H1 (cell line): ENCODE results near the gene TRPM1.

Experiments used
- CBX5 ChIP-seq: fragments of 300-800, 300-1000 bp; sonication (generic); IDR thresholded peaks from 2 replicates; pipeline ENCODE4 v1.7.1; 2016; ENCODE audit warnings: antibody characterized with exemption, low read length, low read depth
- CHD1 ChIP-seq: IDR thresholded peaks from 2 replicates; pipeline ENCODE4 v1.6.1; 2012; ENCODE audit warnings: low read depth, low read length, improper control_type of control experiment
- EZH2 ChIP-seq: fragments of 200-600 bp; sonication (generic); IDR thresholded peaks from 2 replicates; pipeline ENCODE4 v1.7.1; 2012; ENCODE audit warnings: low read depth, mild to moderate bottlenecking, moderate library complexity, low read length, inconsistent platforms; ENCODE audit not compliant: severe bottlenecking
- GABPA ChIP-seq: IDR thresholded peaks from 2 replicates; pipeline ENCODE4 v1.6.1; 2011; ENCODE audit warnings: mild to moderate bottlenecking, low read length, moderate library complexity, borderline replicate concordance; ENCODE audit not compliant: insufficient read depth
- HDAC2 ChIP-seq, 2 experiments: fragments of 300-600 bp in 1 of 2; sonication (generic) in 1 of 2; IDR thresholded peaks; 2 replicates each; pipeline ENCODE4 v1.6.1; 2011 to 2012; ENCODE audit warnings: low read depth in 2 of 2, low read length in 2 of 2, mild to moderate bottlenecking in 2 of 2, moderate library complexity in 2 of 2, borderline replicate concordance in 1 of 2, inconsistent platforms in 1 of 2
- HDAC6 ChIP-seq: IDR thresholded peaks from one replicate; pipeline ENCODE4 v1.7.1; 2012; ENCODE audit warnings: low read depth, mild to moderate bottlenecking, inconsistent platforms, low read length, moderate library complexity
- RAD21 ChIP-seq, 2 experiments: IDR thresholded peaks in 1 of 2; conservative IDR thresholded peaks in 1 of 2; 2 replicates each; pipeline ENCODE4 v1.6.1; 2011; ENCODE audit warnings: low read depth in 2 of 2, low read length in 2 of 2, improper control_type of control experiment in 1 of 2, inconsistent platforms in 1 of 2, mild to moderate bottlenecking in 1 of 2, moderate library complexity in 1 of 2
- ZNF274 ChIP-seq: IDR thresholded peaks from 2 replicates; pipeline ENCODE4 v1.7.0; 2012; ENCODE audit warnings: low read length, borderline replicate concordance; ENCODE audit errors: extremely low read depth
- TF ChIP-seq, protein P1 (sequence below), 3 experiments: IDR thresholded peaks; 1 replicate in 2 of 3; 2 replicates in 1 of 3; pipeline versions ENCODE4 v1.5.1 to v1.6.1; 2011; ENCODE audit warnings: low read length in 3 of 3, mild to moderate bottlenecking in 3 of 3, inconsistent platforms in 2 of 3, low read depth in 1 of 3, moderate library complexity in 1 of 3; ENCODE audit not compliant: insufficient read depth in 1 of 3; ENCODE audit errors: control extremely low read depth in 1 of 3

DNA sequence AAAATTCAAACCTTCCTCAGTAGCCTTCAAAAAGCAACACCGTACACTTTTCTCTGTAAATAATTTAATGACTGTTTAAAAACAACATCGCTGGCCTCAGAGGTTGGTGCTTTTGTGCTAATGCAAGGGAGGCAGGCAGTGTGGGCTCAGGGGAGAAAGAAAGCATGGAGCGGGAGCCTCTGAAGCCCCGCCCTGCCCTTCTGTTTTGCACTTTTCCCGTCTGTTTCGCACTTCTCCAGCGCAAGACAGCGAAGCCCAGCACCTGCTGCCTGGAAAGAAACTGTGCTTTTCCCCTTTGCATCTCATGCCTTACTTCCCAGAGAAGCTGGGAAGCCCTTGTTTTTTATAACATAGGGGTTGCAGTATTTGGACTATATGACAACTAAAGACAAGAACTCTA is 23.1 kb downstream of the TRPM1 start:
- TF ChIP-seq HDAC6: no peak
- TF ChIP-seq RAD21 (IDR thresholded peaks at IDR 0.05 in 1 of 2, conservative IDR thresholded peaks at IDR 0.05 in 1 of 2; ENCODE audit: low read depth in 2 of 2, low read length in 2 of 2): no peak
- TF ChIP-seq, protein P1, sequence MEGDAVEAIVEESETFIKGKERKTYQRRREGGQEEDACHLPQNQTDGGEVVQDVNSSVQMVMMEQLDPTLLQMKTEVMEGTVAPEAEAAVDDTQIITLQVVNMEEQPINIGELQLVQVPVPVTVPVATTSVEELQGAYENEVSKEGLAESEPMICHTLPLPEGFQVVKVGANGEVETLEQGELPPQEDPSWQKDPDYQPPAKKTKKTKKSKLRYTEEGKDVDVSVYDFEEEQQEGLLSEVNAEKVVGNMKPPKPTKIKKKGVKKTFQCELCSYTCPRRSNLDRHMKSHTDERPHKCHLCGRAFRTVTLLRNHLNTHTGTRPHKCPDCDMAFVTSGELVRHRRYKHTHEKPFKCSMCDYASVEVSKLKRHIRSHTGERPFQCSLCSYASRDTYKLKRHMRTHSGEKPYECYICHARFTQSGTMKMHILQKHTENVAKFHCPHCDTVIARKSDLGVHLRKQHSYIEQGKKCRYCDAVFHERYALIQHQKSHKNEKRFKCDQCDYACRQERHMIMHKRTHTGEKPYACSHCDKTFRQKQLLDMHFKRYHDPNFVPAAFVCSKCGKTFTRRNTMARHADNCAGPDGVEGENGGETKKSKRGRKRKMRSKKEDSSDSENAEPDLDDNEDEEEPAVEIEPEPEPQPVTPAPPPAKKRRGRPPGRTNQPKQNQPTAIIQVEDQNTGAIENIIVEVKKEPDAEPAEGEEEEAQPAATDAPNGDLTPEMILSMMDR (IDR thresholded peaks at IDR 0.05; ENCODE audit: control extremely low read depth in 1 of 3, insufficient read depth in 1 of 3, low read depth in 1 of 3, low read length in 3 of 3): no peak
- TF ChIP-seq ZNF274: no peak
- no peak for TF ChIP-seq EZH2
- TF ChIP-seq GABPA: no peak
- TF ChIP-seq CBX5: no peak
- no peak for TF ChIP-seq HDAC2 (IDR thresholded peaks at IDR 0.05; ENCODE audit: borderline replicate concordance in 1 of 2, low read depth in 2 of 2, low read length in 2 of 2)
- TF ChIP-seq CHD1: no peak
